AG10803 (cell line): ENCODE results near the gene IFFO2.

Experiments
- DNase-seq: peaks from one replicate; pipeline ENCODE4 v3.0.0; 2010; ENCODE audit warnings: low read depth
- H3K4me3 ChIP-seq: 2 replicates; pipeline ENCODE4 v1.5.1; 2011; ENCODE audit warnings: mild to moderate bottlenecking, low read length, control low read depth
- TF ChIP-seq, protein P1 (sequence below): conservative IDR thresholded peaks from 2 replicates; pipeline ENCODE4 v1.5.1; 2011; ENCODE audit warnings: mild to moderate bottlenecking, low read length, control low read depth, inconsistent platforms

Gene IFFO2

GRCh38 chr1:18972991-18973390 is 16.5 kb upstream of the IFFO2 start:
- TF ChIP-seq, protein P1, sequence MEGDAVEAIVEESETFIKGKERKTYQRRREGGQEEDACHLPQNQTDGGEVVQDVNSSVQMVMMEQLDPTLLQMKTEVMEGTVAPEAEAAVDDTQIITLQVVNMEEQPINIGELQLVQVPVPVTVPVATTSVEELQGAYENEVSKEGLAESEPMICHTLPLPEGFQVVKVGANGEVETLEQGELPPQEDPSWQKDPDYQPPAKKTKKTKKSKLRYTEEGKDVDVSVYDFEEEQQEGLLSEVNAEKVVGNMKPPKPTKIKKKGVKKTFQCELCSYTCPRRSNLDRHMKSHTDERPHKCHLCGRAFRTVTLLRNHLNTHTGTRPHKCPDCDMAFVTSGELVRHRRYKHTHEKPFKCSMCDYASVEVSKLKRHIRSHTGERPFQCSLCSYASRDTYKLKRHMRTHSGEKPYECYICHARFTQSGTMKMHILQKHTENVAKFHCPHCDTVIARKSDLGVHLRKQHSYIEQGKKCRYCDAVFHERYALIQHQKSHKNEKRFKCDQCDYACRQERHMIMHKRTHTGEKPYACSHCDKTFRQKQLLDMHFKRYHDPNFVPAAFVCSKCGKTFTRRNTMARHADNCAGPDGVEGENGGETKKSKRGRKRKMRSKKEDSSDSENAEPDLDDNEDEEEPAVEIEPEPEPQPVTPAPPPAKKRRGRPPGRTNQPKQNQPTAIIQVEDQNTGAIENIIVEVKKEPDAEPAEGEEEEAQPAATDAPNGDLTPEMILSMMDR: no peak
- no peak for DNase-seq
- H3K4me3 ChIP-seq: no peak overlapping the region

GRCh38 chr1:18972531-18972930 is 16.1 kb upstream of the IFFO2 start:
- H3K4me3 ChIP-seq: no peak overlapping the region
- DNase-seq: peak; percentile 65
- TF ChIP-seq, protein P1: peak; percentile 37

DNA sequence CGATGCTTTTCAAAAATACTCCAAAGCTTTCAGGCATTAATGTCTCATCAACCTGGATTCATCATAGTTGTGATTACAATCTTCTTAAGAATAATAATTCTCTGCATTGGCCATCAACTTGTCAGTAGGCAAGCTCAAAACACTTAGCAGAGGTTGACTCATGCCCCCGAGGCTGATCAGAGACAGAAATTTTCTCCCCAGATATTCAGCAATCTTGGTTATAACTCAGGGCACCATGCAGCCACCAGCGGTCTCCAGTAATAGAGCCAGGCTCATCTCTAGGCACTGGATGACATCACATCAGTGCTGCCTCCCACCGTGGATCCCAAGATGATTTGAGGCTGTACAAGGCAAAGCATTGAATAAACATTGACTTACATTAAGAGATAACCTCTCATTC is 14.3 kb upstream of the IFFO2 start:
- DNase-seq: no peak
- TF ChIP-seq, protein P1: no peak
- no peak overlapping the region for H3K4me3 ChIP-seq

- no peak for DNase-seq
- H3K4me3 ChIP-seq: no peak overlapping the region
- TF ChIP-seq, protein P1: no peak
Observed at GRCh38 chr1:18970358-18970757, 13.9 kb upstream of the IFFO2 start.

DNA sequence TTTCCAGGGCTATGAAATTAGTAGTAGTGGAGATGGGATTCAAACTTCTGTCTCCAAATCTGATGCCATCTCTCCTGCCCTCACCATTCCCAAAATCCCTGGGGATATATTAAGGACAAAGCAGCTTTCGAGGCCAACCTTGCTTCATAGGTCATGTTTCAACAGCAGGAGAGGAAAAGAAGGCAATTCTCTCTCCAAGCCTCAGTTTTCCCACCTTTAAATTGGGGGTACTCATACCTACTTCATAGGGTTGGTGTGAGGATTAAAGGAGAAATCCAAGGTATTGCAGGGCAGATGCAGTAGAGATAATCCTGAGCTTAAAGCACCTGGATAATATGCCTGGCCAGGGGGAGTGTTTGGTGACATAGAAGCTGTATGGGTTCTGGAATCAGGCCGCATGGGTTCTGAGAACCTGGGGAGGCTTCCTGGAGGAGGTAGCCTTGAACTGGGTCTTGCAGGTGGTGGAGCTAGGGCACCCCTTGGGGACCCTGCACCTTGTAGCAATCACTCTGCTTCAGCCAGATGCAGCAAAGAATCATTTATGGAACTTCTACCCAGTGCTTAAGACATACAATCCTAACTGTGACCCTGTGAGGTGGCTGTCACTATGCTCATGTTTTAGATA is 10.7 kb upstream of the IFFO2 start:
- no peak for DNase-seq
- H3K4me3 ChIP-seq: no peak overlapping the region
- TF ChIP-seq, protein P1: no peak

DNA sequence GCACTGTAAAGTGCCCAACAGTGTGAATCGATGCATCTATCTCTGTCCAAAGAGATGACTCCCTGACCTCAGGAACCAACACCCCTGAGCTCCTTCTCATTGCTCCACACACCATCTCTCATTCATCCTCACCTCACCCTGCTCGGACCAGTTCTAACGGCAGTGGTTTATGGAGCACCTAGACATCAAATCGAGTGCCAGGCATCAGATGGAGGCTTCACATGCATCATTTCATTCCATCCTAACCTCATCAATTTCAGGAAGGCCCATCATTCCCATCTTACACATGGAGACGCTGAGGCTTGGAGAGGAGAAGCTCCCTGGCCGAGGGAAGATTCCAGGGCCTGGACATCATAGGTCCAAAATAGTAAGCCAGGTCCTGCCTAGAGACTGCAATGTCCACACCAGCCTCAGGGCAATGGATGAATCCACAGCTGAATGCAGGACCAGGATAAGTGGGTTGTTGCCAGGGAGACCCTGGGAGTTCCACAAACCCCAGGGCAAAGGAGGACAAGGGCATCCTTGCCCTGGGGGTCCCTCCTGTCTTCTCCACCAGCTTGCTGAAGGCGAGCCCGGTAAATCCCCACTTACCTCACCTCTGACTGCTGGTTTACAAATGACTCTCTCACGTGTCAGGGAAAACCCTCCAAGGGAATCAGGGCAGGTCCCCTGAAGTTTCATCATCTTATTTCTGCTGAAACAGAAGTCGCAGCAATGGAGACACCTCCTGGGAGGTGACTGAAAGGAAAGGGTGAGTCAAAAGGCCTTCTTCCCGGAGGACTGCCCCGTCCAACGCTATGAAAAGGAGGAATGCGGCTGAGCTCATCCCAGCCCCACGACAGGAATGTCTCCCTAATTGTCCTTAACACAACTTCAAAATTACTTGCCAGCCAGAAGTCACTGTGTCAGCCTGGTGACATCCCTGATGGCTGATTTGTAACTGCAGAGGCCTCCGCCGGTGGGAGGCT is 9.0 kb upstream of the IFFO2 start:
- TF ChIP-seq, protein P1: 0 out of 2 replicates have a peak, but pooled peaks have one; percentile 7
- DNase-seq: peak; percentile 80
- no peak overlapping the region for H3K4me3 ChIP-seq
